CD4-positive, CD25-positive, alpha-beta regulatory T cell (primary cell): ENCODE measurements around the gene ASCC3. TPM values are rescaled to one million over a fixed set of nuclear protein-coding genes. Genes with fewer than 3 reads are reported as not detected.

Source experiments
- ATAC-seq, 2 donors: fragments of 150-1000 bp; cut with Tn5 transposase; one replicate each; pipeline ENCODE4 v1.10.0; 2021; ENCODE audit warnings: low read depth in 2 of 2, moderate number of reproducible peaks in 2 of 2, moderate library complexity in 1 of 2
- DNase-seq, 3 donors: peaks; one replicate each; pipeline versions ENCODE4 v3.0.0 to v3.0.0-alpha.2; 2012 to 2022; ENCODE audit warnings: mixed read lengths in 1 of 3
- H3K27ac ChIP-seq: one replicate; pipeline ENCODE4 v1.7.0; 2013; ENCODE audit warnings: mild to moderate bottlenecking, low read length; ENCODE audit not compliant: insufficient read depth, poor library complexity, severe bottlenecking
- H3K27me3 ChIP-seq: one replicate; pipeline ENCODE4 v1.7.0; 2013; ENCODE audit warnings: low read length; ENCODE audit not compliant: control insufficient read depth, insufficient read depth
- H3K36me3 ChIP-seq: one replicate; pipeline ENCODE4 v1.7.0; 2013; ENCODE audit warnings: mild to moderate bottlenecking, low read length, moderate library complexity; ENCODE audit not compliant: control insufficient read depth, insufficient read depth
- H3K4me1 ChIP-seq: 2 replicates; pipeline ENCODE4 v1.7.0; 2013; ENCODE audit warnings: mild to moderate bottlenecking, low read length; ENCODE audit not compliant: insufficient read depth, control insufficient read depth, poor library complexity, severe bottlenecking
- H3K4me3 ChIP-seq: one replicate; pipeline ENCODE4 v1.7.0; 2013; ENCODE audit warnings: low read depth, mild to moderate bottlenecking, low read length, moderate library complexity
- H3K9me3 ChIP-seq, 2 experiments: 1 replicate in 1 of 2; 2 replicates in 1 of 2; pipeline ENCODE4 v1.7.0; 2013; ENCODE audit warnings: low read length in 2 of 2, mild to moderate bottlenecking in 1 of 2, moderate library complexity in 1 of 2; ENCODE audit not compliant: control insufficient read depth in 2 of 2
- H3K27ac Mint-ChIP-seq, 3 donors: one replicate each; pipeline ENCODE4 v1.8.0; 2020 to 2022; ENCODE audit warnings: mild to moderate bottlenecking in 3 of 3, mixed read lengths in 3 of 3, moderate library complexity in 2 of 3
- H3K27me3 Mint-ChIP-seq: one replicate; pipeline ENCODE4 v1.8.0; 2022; ENCODE audit warnings: mild to moderate bottlenecking, mixed read lengths
- H3K36me3 Mint-ChIP-seq: one replicate; pipeline ENCODE4 v1.8.0; 2020; ENCODE audit warnings: mixed read lengths
- H3K4me1 Mint-ChIP-seq, 4 donors: one replicate each; pipeline ENCODE4 v1.8.0; 2020 to 2022; ENCODE audit warnings: mixed read lengths in 4 of 4, mild to moderate bottlenecking in 1 of 4
- H3K4me3 Mint-ChIP-seq, 4 donors: one replicate each; pipeline ENCODE4 v1.8.0; 2020 to 2022; ENCODE audit warnings: mild to moderate bottlenecking in 4 of 4, mixed read lengths in 4 of 4, moderate library complexity in 3 of 4
- H3K9me3 Mint-ChIP-seq, 7 donors: one replicate each; pipeline ENCODE4 v1.8.0; 2020 to 2022; ENCODE audit warnings: mixed read lengths in 7 of 7, mild to moderate bottlenecking in 3 of 7, moderate library complexity in 2 of 7
- polyA plus RNA-seq, 4 donors: library from polyadenylated mRNA; unstranded; fragments of 300-500 nt; fragmentation: Illumina TruSeq; gene quantifications; one replicate each; pipeline ENCODE4 v1.2.3, GENCODE V29; 2021
- total RNA-seq: library from RNA; stranded (reverse); gene quantifications from one replicate; pipeline ENCODE4 v1.2.3, GENCODE V29; 2022

ASCC3 gene
- total and polyA plus RNA-seq, 5 donors from 2014 or later: 22.6 to 51.2 (median 29.2) TPM

DNA sequence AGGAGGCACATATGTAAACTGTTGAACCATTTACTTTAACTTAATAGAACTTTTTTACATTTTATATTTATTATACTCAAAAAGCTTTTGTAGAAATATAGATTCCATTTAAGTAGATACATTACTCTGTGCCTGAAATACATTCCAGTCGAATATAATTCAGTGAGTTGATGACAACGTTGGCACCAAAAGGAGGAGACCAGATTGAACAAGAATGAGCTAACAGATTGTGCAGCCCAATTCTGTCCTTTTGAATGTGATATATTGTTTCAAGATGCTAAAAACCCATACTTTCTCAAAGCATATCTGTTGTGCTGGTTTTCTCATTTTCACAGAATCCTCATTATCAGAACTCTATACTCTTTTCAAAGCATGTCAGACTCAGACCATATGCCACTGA lies 269.0 kb downstream of the ASCC3 start:
- H3K4me3 ChIP-seq: no peak overlapping the region
- ATAC-seq (no peak), DNase-seq (no peak)
- Mint-ChIP-seq H3K4me1 (peaks cover 0 to 4% (median 0%) of the 10 kb centered on the region in 4 donors), H3K27me3 (no peaks in the 10 kb centered on the region), H3K36me3 (peaks cover 12% of the 10 kb centered on the region), H3K9me3 (peaks cover 0 to 1% (median 0%) of the 10 kb centered on the region in 7 donors), H3K27ac (no peak overlapping the region), H3K4me3 (no peak overlapping the region)
- no peak overlapping the region for H3K27ac ChIP-seq
- H3K4me1 ChIP-seq: no peaks in the 10 kb centered on the region
- H3K36me3 ChIP-seq: no peaks in the 10 kb centered on the region
- H3K27me3 ChIP-seq: no peaks in the 10 kb centered on the region
- no peaks in the 10 kb centered on the region for H3K9me3 ChIP-seq

DNA sequence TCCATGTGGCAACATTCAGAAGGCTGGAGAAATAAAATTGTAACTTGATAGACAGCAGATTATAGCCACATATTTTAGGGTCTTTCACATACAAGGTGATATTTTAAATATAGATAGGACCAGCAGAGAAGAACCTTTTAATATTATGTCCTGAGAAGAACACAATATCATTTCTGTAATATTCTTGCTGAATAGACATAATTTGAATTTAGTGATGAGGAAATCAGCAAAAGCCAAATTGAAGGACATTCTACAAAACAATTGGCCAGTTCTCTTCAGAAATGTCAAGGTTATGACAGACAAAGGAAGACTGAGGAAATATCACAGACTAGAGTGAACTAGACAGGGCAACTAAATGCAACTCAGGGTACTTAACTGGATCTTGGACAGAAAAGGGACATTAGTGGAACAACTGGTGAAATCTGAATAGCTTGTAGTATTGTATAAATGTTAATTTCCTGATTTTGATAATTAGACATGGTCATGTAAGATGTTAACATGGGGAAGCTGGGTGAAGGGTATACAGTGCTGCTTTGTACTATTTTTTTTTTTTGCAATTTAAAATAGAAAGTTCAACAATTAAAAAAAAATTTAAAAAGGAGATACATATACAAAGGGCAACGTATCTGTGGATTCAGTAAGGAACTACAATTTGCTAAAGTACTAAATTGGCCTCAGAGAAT lies 281.9 kb downstream of the ASCC3 start:
- H3K36me3 ChIP-seq: peaks cover 24% of the 10 kb centered on the region
- H3K4me3 ChIP-seq: no peak overlapping the region
- H3K36me3 Mint-ChIP-seq: peaks cover 52% of the 10 kb centered on the region
- H3K27me3 ChIP-seq: no peaks in the 10 kb centered on the region
- no peaks in the 10 kb centered on the region for H3K9me3 ChIP-seq
- peaks cover 0 to 5% (median 0%) of the 10 kb centered on the region in 7 donors for H3K9me3 Mint-ChIP-seq
- no peaks in the 10 kb centered on the region for H3K27me3 Mint-ChIP-seq
- no peak for DNase-seq
- H3K4me3 Mint-ChIP-seq: no peak overlapping the region
- ATAC-seq: no peak
- H3K27ac Mint-ChIP-seq: no peak overlapping the region
- H3K4me1 ChIP-seq: no peaks in the 10 kb centered on the region
- H3K27ac ChIP-seq: no peak overlapping the region
- peaks cover 0 to 17% (median 0%) of the 10 kb centered on the region in 4 donors for H3K4me1 Mint-ChIP-seq

DNA sequence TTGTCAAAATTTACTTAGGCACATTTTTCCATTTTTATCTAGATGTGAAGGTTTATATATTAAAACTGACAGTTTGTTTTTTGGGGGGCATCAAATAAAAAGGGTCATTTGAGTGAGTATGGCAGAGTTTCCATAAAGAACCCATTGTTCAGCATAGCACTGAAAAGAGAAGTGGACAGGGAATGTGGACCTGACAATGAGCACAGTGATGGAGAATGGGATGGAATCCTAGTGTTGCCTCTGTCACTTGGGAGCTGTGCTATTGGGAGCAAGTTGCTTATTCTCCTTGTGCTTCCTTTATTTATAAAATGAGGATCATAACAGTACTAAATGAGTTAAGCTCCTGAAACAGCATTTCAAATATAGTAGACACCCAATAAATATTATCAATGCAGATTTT lies 285.7 kb downstream of the ASCC3 start:
- Histone ChIP-seq H3K9me3 (no peaks in the 10 kb centered on the region), H3K4me1 (no peaks in the 10 kb centered on the region), H3K36me3 (peaks cover 13% of the 10 kb centered on the region), H3K27ac (no peak overlapping the region), H3K4me3 (no peak overlapping the region), H3K27me3 (no peaks in the 10 kb centered on the region)
- H3K4me1 Mint-ChIP-seq: peaks cover 0 to 26% (median 4%) of the 10 kb centered on the region in 4 donors
- H3K27ac Mint-ChIP-seq: no peak overlapping the region
- ATAC-seq (no peak), DNase-seq (no peak)
- H3K27me3 Mint-ChIP-seq: no peaks in the 10 kb centered on the region
- peaks cover 32% of the 10 kb centered on the region for H3K36me3 Mint-ChIP-seq
- H3K9me3 Mint-ChIP-seq: peaks cover 0 to 5% (median 0%) of the 10 kb centered on the region in 7 donors
- no peak overlapping the region for H3K4me3 Mint-ChIP-seq

DNA sequence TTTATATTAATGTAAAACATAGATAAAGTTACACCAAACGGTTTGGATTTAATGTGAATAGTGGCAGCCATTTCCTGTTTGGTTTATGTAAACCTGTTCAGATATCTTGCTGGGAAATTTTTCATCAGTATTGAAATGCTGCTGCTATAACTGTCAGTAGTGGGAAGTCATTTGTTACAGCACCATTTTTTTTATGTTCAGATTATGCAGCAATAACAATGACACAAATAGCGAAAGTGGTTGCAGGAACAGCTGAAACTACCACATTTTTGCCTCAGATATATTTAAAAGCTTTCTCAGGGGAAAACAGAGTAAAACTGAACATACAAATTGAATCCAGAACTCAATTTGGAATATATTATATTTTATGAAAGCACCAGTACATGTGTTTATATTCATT lies 287.6 kb downstream of the ASCC3 start:
- H3K27ac Mint-ChIP-seq: no peak overlapping the region
- H3K27ac ChIP-seq: no peak overlapping the region
- no peak overlapping the region for H3K4me3 Mint-ChIP-seq
- peaks cover 42% of the 10 kb centered on the region for H3K36me3 Mint-ChIP-seq
- DNase-seq: peak in 1 of 3 donors; percentile 1
- H3K9me3 Mint-ChIP-seq: peaks cover 0 to 5% (median 0%) of the 10 kb centered on the region in 7 donors
- ATAC-seq: no peak
- H3K27me3 Mint-ChIP-seq: no peaks in the 10 kb centered on the region
- H3K9me3 ChIP-seq: no peaks in the 10 kb centered on the region
- peaks cover 22% of the 10 kb centered on the region for H3K36me3 ChIP-seq
- H3K27me3 ChIP-seq: no peaks in the 10 kb centered on the region
- H3K4me3 ChIP-seq: no peak overlapping the region
- peaks cover 0 to 21% (median 4%) of the 10 kb centered on the region in 4 donors for H3K4me1 Mint-ChIP-seq
- no peaks in the 10 kb centered on the region for H3K4me1 ChIP-seq

GRCh38 chr6:100592929-100593328 lies 288.2 kb downstream of the ASCC3 start:
- no peaks in the 10 kb centered on the region for H3K27me3 ChIP-seq
- Mint-ChIP-seq H3K27me3 (no peaks in the 10 kb centered on the region), H3K27ac (no peak overlapping the region), H3K9me3 (peaks cover 0 to 5% (median 0%) of the 10 kb centered on the region in 7 donors), H3K4me1 (peaks cover 0 to 18% (median 4%) of the 10 kb centered on the region in 4 donors), H3K4me3 (no peak overlapping the region), H3K36me3 (peaks cover 40% of the 10 kb centered on the region)
- H3K4me1 ChIP-seq: no peaks in the 10 kb centered on the region
- H3K9me3 ChIP-seq: no peaks in the 10 kb centered on the region
- no peak for ATAC-seq
- no peak for DNase-seq
- no peak overlapping the region for H3K4me3 ChIP-seq
- no peak overlapping the region for H3K27ac ChIP-seq
- peaks cover 27% of the 10 kb centered on the region for H3K36me3 ChIP-seq

GRCh38 chr6:100577425-100577824 lies 303.7 kb downstream of the ASCC3 start:
- H3K36me3 ChIP-seq: no peaks in the 10 kb centered on the region
- no peaks in the 10 kb centered on the region for H3K9me3 ChIP-seq
- H3K36me3 Mint-ChIP-seq: peaks cover 20% of the 10 kb centered on the region
- peaks cover 0 to 2% (median 0%) of the 10 kb centered on the region in 7 donors for H3K9me3 Mint-ChIP-seq
- DNase-seq (peak in 1 of 3 donors; percentile 5), ATAC-seq (no peak)
- H3K4me3 Mint-ChIP-seq: no peak overlapping the region
- no peaks in the 10 kb centered on the region for H3K27me3 Mint-ChIP-seq
- H3K4me1 ChIP-seq: no peaks in the 10 kb centered on the region
- H3K27me3 ChIP-seq: no peaks in the 10 kb centered on the region
- H3K4me3 ChIP-seq: no peak overlapping the region
- no peak overlapping the region for H3K27ac ChIP-seq
- peaks cover 4 to 18% (median 13%) of the 10 kb centered on the region in 4 donors for H3K4me1 Mint-ChIP-seq
- H3K27ac Mint-ChIP-seq: no peak overlapping the region

DNA sequence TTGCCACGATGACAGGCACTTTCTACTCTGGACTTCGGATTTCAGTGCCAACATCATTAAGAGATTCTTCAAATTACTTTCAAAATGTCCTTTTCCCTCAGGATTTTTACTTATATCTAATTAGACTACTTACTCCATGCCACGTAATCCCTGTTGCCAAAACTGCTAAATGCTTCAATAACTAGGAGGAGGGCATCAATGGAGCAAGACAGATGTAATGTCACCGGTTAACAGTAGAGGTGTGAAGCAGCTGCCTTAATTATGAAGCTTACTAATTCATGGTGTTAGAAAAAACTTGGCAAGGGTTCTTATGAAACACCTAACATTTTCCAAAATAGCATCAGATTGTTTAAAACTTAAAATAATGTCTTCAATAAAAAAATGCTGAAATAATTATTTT lies 305.2 kb downstream of the ASCC3 start:
- ATAC-seq: no peak
- H3K27ac Mint-ChIP-seq: no peak overlapping the region
- peaks cover 0 to 5% (median 1%) of the 10 kb centered on the region in 7 donors for H3K9me3 Mint-ChIP-seq
- no peaks in the 10 kb centered on the region for H3K27me3 Mint-ChIP-seq
- H3K36me3 Mint-ChIP-seq: peaks cover 32% of the 10 kb centered on the region
- H3K27me3 ChIP-seq: no peaks in the 10 kb centered on the region
- H3K4me3 Mint-ChIP-seq: no peak overlapping the region
- H3K4me1 Mint-ChIP-seq: peaks cover 4 to 19% (median 13%) of the 10 kb centered on the region in 4 donors
- no peak for DNase-seq
- H3K27ac ChIP-seq: no peak overlapping the region
- no peaks in the 10 kb centered on the region for H3K36me3 ChIP-seq
- no peaks in the 10 kb centered on the region for H3K9me3 ChIP-seq
- no peaks in the 10 kb centered on the region for H3K4me1 ChIP-seq
- H3K4me3 ChIP-seq: no peak overlapping the region

- H3K9me3 ChIP-seq: no peaks in the 10 kb centered on the region
- DNase-seq (no peak), ATAC-seq (no peak)
- Mint-ChIP-seq H3K27me3 (no peaks in the 10 kb centered on the region), H3K4me3 (no peak overlapping the region), H3K36me3 (peaks cover 43% of the 10 kb centered on the region), H3K9me3 (peaks cover 0 to 7% (median 3%) of the 10 kb centered on the region in 7 donors), H3K27ac (no peak overlapping the region), H3K4me1 (peaks cover 4 to 23% (median 15%) of the 10 kb centered on the region in 4 donors)
- H3K4me1 ChIP-seq: no peaks in the 10 kb centered on the region
- H3K4me3 ChIP-seq: no peak overlapping the region
- no peak overlapping the region for H3K27ac ChIP-seq
- H3K36me3 ChIP-seq: no peaks in the 10 kb centered on the region
- no peaks in the 10 kb centered on the region for H3K27me3 ChIP-seq
These were observed 306.3 kb downstream of the ASCC3 start for GRCh38 chr6:100574836-100575235.
